HG02763 (cell line): ENCODE measurements around the gene ADAMTS12.

Experiments used
- ATAC-seq: cut with Tn5 transposase; IDR thresholded peaks from one replicate; pipeline ENCODE4 v1.9.1; 2021; ENCODE audit warnings: mild to moderate bottlenecking, moderate library complexity; ENCODE audit not compliant: unreplicated experiment

ADAMTS12 gene

GRCh38 chr5:33501260-33501659 lies 390.5 kb downstream of the ADAMTS12 start:
- ATAC-seq = no peak

- no peak for ATAC-seq
Observed at GRCh38 chr5:33494466-33494865, 397.3 kb downstream of the ADAMTS12 start.

- ATAC-seq = no peak
Observed at GRCh38 chr5:33491941-33492340, 399.8 kb downstream of the ADAMTS12 start.

GRCh38 chr5:33490071-33490665 lies 401.6 kb downstream of the ADAMTS12 start:
- ATAC-seq = no peak

GRCh38 chr5:33489481-33490067 lies 402.2 kb downstream of the ADAMTS12 start:
- no peak for ATAC-seq

GRCh38 chr5:33488558-33489355 lies 403.0 kb downstream of the ADAMTS12 start:
- no peak for ATAC-seq

- no peak for ATAC-seq
Observed at GRCh38 chr5:33487236-33487635, 404.6 kb downstream of the ADAMTS12 start.

GRCh38 chr5:33482335-33482734 lies 409.5 kb downstream of the ADAMTS12 start:
- ATAC-seq = no peak

- ATAC-seq = no peak
Observed at GRCh38 chr5:33480876-33481275, 410.9 kb downstream of the ADAMTS12 start.

GRCh38 chr5:33479311-33479710 lies 412.5 kb downstream of the ADAMTS12 start:
- no peak for ATAC-seq

- ATAC-seq = no peak
Observed at GRCh38 chr5:33477816-33478215, 414.0 kb downstream of the ADAMTS12 start.

- no peak for ATAC-seq
Observed at GRCh38 chr5:33476992-33477391, 414.8 kb downstream of the ADAMTS12 start.

GRCh38 chr5:33475706-33476105 lies 416.1 kb downstream of the ADAMTS12 start:
- ATAC-seq = no peak

GRCh38 chr5:33474931-33475499 lies 416.8 kb downstream of the ADAMTS12 start:
- ATAC-seq = no peak

- ATAC-seq = no peak
Observed at GRCh38 chr5:33474004-33474403, 417.8 kb downstream of the ADAMTS12 start.
